HCT116 (cell line): ENCODE results near the gene ARHGEF11. TPM values are rescaled to one million over a fixed set of nuclear protein-coding genes. Genes with fewer than 3 reads are reported as not detected.

ENCODE experiments used
- ATAC-seq: fragments of 200-7000 bp; cut with Tn5 transposase; 2 replicates; pipeline ENCODE4 v1.9.1; 2020; ENCODE audit warnings: mild to moderate bottlenecking, moderate library complexity
- BruUV-seq: library from RNA; stranded (reverse); fragments of 400-500 nt; replicated peaks from 2 replicates; lab custom pipeline; 2021; lab: Mats Ljungman, UMichigan
- CTCF ChIA-PET: fragments of 300-600 bp; sonication (Branson Sonifier 250); formaldehyde crosslinking; loops from one replicate; lab custom pipeline; 2021; ENCODE audit warnings: antibody characterized with exemption; lab: Charles Lee
- POLR2A ChIA-PET: fragments of 300-600, 350-600 bp; sonication (Branson Sonifier 250); formaldehyde crosslinking; loops from one replicate; lab custom pipeline; 2021; ENCODE audit warnings: antibody characterized with exemption; lab: Charles Lee
- RAD21 ChIA-PET, 2 experiments: fragments of 300-600 bp; sonication (Branson Sonifier 250); formaldehyde crosslinking; loops; one replicate each; lab custom pipeline; 2023; ENCODE audit warnings: low total read pairs in 2 of 2; ENCODE audit not compliant: uncharacterized antibody in 2 of 2, unreplicated experiment in 2 of 2, low non-redundant PET in 1 of 2; lab: Charles Lee
- DNase-seq: peaks from one replicate; pipeline ENCODE4 v3.0.0-alpha.2; 2010; ENCODE audit warnings: low read depth, low spot score
- H2AFZ ChIP-seq: fragments of 200-600 bp; shearing (Covaris generic), sonication (generic); 2 replicates; pipeline ENCODE4 v1.6.1; 2017; ENCODE audit warnings: low read depth, mixed run types, mixed read lengths, antibody characterized with exemption, low read length; ENCODE audit not compliant: poor library complexity, severe bottlenecking
- H3K27ac ChIP-seq: 2 replicates; pipeline ENCODE4 v1.5.1; 2012; ENCODE audit warnings: low read depth, low read length
- H3K27me3 ChIP-seq: fragments of 200-600 bp; sonication (generic); 2 replicates; pipeline ENCODE4 v1.6.1; 2016; ENCODE audit warnings: mixed run types, low read length, mixed read lengths; ENCODE audit not compliant: insufficient read depth
- H3K36me3 ChIP-seq, 2 experiments: fragments of 200-500 bp in 1 of 2; fragments of 200-600 bp in 1 of 2; sonication (Bioruptor generic) in 1 of 2; sonication (generic) in 1 of 2; 2 replicates each; pipeline versions ENCODE4 v1.5.1 to v1.6.1; 2014 to 2016; ENCODE audit warnings: low read length in 2 of 2, inconsistent platforms in 1 of 2, mixed read lengths in 1 of 2, mixed run types in 1 of 2; ENCODE audit not compliant: insufficient read depth in 2 of 2, control insufficient read depth in 1 of 2
- H3K4me1 ChIP-seq, 2 experiments: fragments of 200-600 bp in 1 of 2; sonication (generic) in 1 of 2; 2 replicates each; pipeline versions ENCODE4 v1.5.1 to v1.6.1; 2012 to 2017; ENCODE audit warnings: low read length in 2 of 2, inconsistent platforms in 1 of 2, mild to moderate bottlenecking in 1 of 2, mixed read lengths in 1 of 2, mixed run types in 1 of 2, moderate library complexity in 1 of 2; ENCODE audit not compliant: insufficient read depth in 2 of 2, control insufficient read depth in 1 of 2
- H3K4me2 ChIP-seq: fragments of 200-600 bp; sonication (generic); 2 replicates; pipeline ENCODE4 v1.6.1; 2017; ENCODE audit warnings: mixed run types, low read length, mixed read lengths
- H3K4me3 ChIP-seq, 2 experiments: fragments of 200-600 bp in 1 of 2; sonication (generic) in 1 of 2; replicated peaks in 1 of 2; 2 replicates each; pipeline ENCODE4 v1.5.1; 2011 to 2016; ENCODE audit warnings: low read length in 2 of 2, control low read depth in 1 of 2, low read depth in 1 of 2, mild to moderate bottlenecking in 1 of 2, mixed read lengths in 1 of 2, mixed run types in 1 of 2
- H3K79me2 ChIP-seq: fragments of 200-600 bp; sonication (generic); 2 replicates; pipeline ENCODE4 v1.6.1; 2017; ENCODE audit warnings: mild to moderate bottlenecking, mixed run types, low read length, moderate library complexity, mixed read lengths; ENCODE audit not compliant: insufficient read depth
- H3K9ac ChIP-seq: fragments of 200-600 bp; sonication (generic); 2 replicates; pipeline ENCODE4 v1.6.1; 2016; ENCODE audit warnings: low read length, mixed read lengths
- H3K9me2 ChIP-seq: fragments of 200-600 bp; sonication (generic), shearing (Covaris generic); 2 replicates; pipeline ENCODE4 v1.6.1; 2017; ENCODE audit warnings: mixed run types, mild to moderate bottlenecking, moderate library complexity; ENCODE audit not compliant: insufficient read depth
- H3K9me3 ChIP-seq, 2 experiments: fragments of 200-500 bp in 1 of 2; fragments of 200-600 bp in 1 of 2; sonication (Bioruptor generic) in 1 of 2; sonication (generic) in 1 of 2; 2 replicates each; pipeline ENCODE4 v1.6.1; 2014 to 2017; ENCODE audit warnings: low read length in 2 of 2, mixed read lengths in 2 of 2, inconsistent platforms in 1 of 2, low read depth in 1 of 2, mild to moderate bottlenecking in 1 of 2, mixed run types in 1 of 2, moderate library complexity in 1 of 2; ENCODE audit not compliant: control insufficient read depth in 1 of 2, insufficient read depth in 1 of 2
- H4K20me1 ChIP-seq: fragments of 200-600 bp; sonication (generic), shearing (Covaris generic); 2 replicates; pipeline ENCODE4 v1.6.1; 2017; ENCODE audit warnings: mixed run types, mild to moderate bottlenecking, moderate library complexity; ENCODE audit not compliant: insufficient read depth
- CBX3 ChIP-seq: IDR thresholded peaks from 2 replicates; pipeline ENCODE4 v1.6.1; 2012; ENCODE audit warnings: low read depth
- CEBPB ChIP-seq: IDR thresholded peaks from 2 replicates; pipeline ENCODE4 v1.6.1; 2012; ENCODE audit warnings: low read depth
- EGR1 ChIP-seq: IDR thresholded peaks from 2 replicates; pipeline ENCODE4 v1.6.1; 2012; ENCODE audit warnings: low read depth
- ELF1 ChIP-seq: IDR thresholded peaks from 2 replicates; pipeline ENCODE4 v1.6.1; 2012; ENCODE audit warnings: low read depth, borderline replicate concordance
- EZH2 ChIP-seq: fragments of 200-600 bp; sonication (generic); IDR thresholded peaks from 2 replicates; pipeline ENCODE4 v1.6.1; 2017; ENCODE audit warnings: antibody characterized with exemption, mixed run types
- EZH2phosphoT487 ChIP-seq: fragments of 200-600 bp; IDR thresholded peaks from 2 replicates; pipeline ENCODE4 v1.6.1; 2018; ENCODE audit warnings: antibody characterized with exemption, borderline replicate concordance
- JUND ChIP-seq: IDR thresholded peaks from 2 replicates; pipeline ENCODE4 v1.6.1; 2012
- SRF ChIP-seq: IDR thresholded peaks from 2 replicates; pipeline ENCODE4 v1.6.1; 2012; ENCODE audit warnings: low read depth
- TCF7L2 ChIP-seq: IDR thresholded peaks from 2 replicates; pipeline ENCODE4 v1.7.0; 2011; ENCODE audit warnings: borderline replicate concordance, inconsistent platforms; ENCODE audit not compliant: insufficient read depth, insufficient read length; ENCODE audit errors: extremely low read depth
- YY1 ChIP-seq: IDR thresholded peaks from 2 replicates; pipeline ENCODE4 v1.6.1; 2011; ENCODE audit warnings: low read length, low read depth, moderate library complexity, mild to moderate bottlenecking; ENCODE audit not compliant: insufficient replicate concordance; ENCODE audit errors: extremely low read depth
- ZNF274 ChIP-seq: fragments of 200-500 bp; sonication (Bioruptor generic); IDR thresholded peaks from 2 replicates; pipeline ENCODE4 v1.6.1; 2014; ENCODE audit warnings: mild to moderate bottlenecking, low read depth, low read length, inconsistent platforms
- intact Hi-C: fragments of 100-400 bp; cut with micrococcal nuclease; formaldehyde crosslinking; loops from 2 replicates; pipeline ENCODE4 v1.10.0; 2022
- total RNA-seq: library from RNA; stranded (reverse); gene quantifications from one replicate; pipeline ENCODE4 v1.2.1, GENCODE V29; 2021; ENCODE audit not compliant: unreplicated experiment
- TF ChIP-seq, protein P1 (sequence below): IDR thresholded peaks from 2 replicates; pipeline ENCODE4 v1.6.1; 2012
- TF ChIP-seq, protein P2 (sequence below): IDR thresholded peaks from 2 replicates; pipeline ENCODE4 v1.6.1; 2011; ENCODE audit warnings: mild to moderate bottlenecking, low read length, moderate library complexity; ENCODE audit not compliant: insufficient replicate concordance; ENCODE audit errors: extremely low read depth
- TF ChIP-seq, protein P3 (sequence below), 3 experiments: fragments of 200-600 bp in 1 of 3; sonication (generic) in 1 of 3; IDR thresholded peaks in 2 of 3; conservative IDR thresholded peaks in 1 of 3; 2 replicates each; pipeline ENCODE4 v1.5.1; 2012 to 2017; ENCODE audit warnings: low read depth in 2 of 3, low read length in 2 of 3, antibody characterized with exemption in 1 of 3, borderline replicate concordance in 1 of 3, control low read depth in 1 of 3, mild to moderate bottlenecking in 1 of 3, mixed read lengths in 1 of 3, mixed run types in 1 of 3, moderate library complexity in 1 of 3; ENCODE audit not compliant: insufficient read depth in 1 of 3
- TF ChIP-seq, protein P4 (sequence below): IDR thresholded peaks from 2 replicates; pipeline ENCODE4 v1.6.1; 2012

Gene ARHGEF11
- total RNA-seq, 1 experiment from 2014 or later = 28.9 TPM

DNA sequence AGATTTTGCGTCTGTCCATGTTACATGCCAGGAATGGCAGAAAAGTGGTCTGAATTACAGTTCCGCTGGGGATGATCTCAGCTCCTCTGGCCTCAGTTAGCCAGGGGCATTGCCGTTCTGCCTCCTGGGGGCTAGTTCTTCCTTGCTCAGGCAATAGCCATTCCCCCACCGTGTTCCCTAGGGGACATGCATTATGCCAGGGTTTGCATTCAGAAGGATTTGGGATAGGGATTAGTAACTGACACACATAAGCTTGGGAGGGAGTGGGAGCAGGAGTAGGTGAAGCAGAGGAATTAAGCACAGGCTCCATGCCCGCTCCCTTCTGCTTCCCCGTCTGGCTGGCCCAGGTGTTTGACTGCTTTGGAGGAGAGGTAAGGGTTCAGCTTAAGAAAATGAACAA lies 112.4 kb downstream of the ARHGEF11 start:
- no peak for ATAC-seq
- Histone ChIP-seq H3K9me3 (no peaks in the 10 kb centered on the region), H3K9me2 (no peaks in the 10 kb centered on the region), H3K9ac (no peak overlapping the region), H3K36me3 (no peaks in the 10 kb centered on the region; a peak in 2 of 4 replicates), H3K4me2 (no peak overlapping the region), H3K27ac (no peak overlapping the region), H3K27me3 (no peaks in the 10 kb centered on the region), H3K4me1 (0 out of 4 replicates have a peak, but pooled peaks cover 0 to under 1% of the 10 kb centered on the region in 2 experiments), H3K79me2 (no peaks in the 10 kb centered on the region), H3K4me3 (no peak overlapping the region), H4K20me1 (no peaks in the 10 kb centered on the region), H2AFZ (no peak overlapping the region)
- no peak for DNase-seq
- POLR2A ChIA-PET = no interaction called here
- RAD21 ChIA-PET = interaction anchor here in 1 of 2 experiments (0.7 kb wide), 1 partner anchor 17 kb away, joined by 6 read pairs; no protein-coding TSS in a partner anchor
- TSS peak; percentile 24 for BruUV-seq
- intact Hi-C loops = no loop called here
- CTCF ChIA-PET = no interaction called here
- no peak for TF ChIP-seq CBX3
- no peak for TF ChIP-seq ELF1
- no peak for TF ChIP-seq JUND
- TF ChIP-seq, protein P1, sequence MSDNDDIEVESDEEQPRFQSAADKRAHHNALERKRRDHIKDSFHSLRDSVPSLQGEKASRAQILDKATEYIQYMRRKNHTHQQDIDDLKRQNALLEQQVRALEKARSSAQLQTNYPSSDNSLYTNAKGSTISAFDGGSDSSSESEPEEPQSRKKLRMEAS = no peak
- TF ChIP-seq ZNF274 = no peak
- no peak for TF ChIP-seq CEBPB
- TF ChIP-seq EZH2phosphoT487 = no peak
- TF ChIP-seq, protein P2, sequence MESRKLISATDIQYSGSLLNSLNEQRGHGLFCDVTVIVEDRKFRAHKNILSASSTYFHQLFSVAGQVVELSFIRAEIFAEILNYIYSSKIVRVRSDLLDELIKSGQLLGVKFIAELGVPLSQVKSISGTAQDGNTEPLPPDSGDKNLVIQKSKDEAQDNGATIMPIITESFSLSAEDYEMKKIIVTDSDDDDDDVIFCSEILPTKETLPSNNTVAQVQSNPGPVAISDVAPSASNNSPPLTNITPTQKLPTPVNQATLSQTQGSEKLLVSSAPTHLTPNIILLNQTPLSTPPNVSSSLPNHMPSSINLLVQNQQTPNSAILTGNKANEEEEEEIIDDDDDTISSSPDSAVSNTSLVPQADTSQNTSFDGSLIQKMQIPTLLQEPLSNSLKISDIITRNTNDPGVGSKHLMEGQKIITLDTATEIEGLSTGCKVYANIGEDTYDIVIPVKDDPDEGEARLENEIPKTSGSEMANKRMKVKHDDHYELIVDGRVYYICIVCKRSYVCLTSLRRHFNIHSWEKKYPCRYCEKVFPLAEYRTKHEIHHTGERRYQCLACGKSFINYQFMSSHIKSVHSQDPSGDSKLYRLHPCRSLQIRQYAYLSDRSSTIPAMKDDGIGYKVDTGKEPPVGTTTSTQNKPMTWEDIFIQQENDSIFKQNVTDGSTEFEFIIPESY = no peak
- TF ChIP-seq, protein P3, sequence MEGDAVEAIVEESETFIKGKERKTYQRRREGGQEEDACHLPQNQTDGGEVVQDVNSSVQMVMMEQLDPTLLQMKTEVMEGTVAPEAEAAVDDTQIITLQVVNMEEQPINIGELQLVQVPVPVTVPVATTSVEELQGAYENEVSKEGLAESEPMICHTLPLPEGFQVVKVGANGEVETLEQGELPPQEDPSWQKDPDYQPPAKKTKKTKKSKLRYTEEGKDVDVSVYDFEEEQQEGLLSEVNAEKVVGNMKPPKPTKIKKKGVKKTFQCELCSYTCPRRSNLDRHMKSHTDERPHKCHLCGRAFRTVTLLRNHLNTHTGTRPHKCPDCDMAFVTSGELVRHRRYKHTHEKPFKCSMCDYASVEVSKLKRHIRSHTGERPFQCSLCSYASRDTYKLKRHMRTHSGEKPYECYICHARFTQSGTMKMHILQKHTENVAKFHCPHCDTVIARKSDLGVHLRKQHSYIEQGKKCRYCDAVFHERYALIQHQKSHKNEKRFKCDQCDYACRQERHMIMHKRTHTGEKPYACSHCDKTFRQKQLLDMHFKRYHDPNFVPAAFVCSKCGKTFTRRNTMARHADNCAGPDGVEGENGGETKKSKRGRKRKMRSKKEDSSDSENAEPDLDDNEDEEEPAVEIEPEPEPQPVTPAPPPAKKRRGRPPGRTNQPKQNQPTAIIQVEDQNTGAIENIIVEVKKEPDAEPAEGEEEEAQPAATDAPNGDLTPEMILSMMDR (IDR thresholded peaks at IDR 0.05 in 2 of 3, conservative IDR thresholded peaks at IDR 0.05 in 1 of 3; ENCODE audit: borderline replicate concordance in 1 of 3, insufficient read depth in 1 of 3, low read depth in 2 of 3, low read length in 2 of 3) = no peak
- TF ChIP-seq TCF7L2 = no peak
- no peak for TF ChIP-seq EZH2
- TF ChIP-seq SRF = no peak
- TF ChIP-seq, protein P4, sequence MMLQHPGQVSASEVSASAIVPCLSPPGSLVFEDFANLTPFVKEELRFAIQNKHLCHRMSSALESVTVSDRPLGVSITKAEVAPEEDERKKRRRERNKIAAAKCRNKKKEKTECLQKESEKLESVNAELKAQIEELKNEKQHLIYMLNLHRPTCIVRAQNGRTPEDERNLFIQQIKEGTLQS = no peak
- no peak for TF ChIP-seq EGR1
- no peak for TF ChIP-seq YY1
